ENCODE measurements around the gene DIP2C. TPM values are rescaled to one million over a fixed set of nuclear protein-coding genes. Genes with fewer than 3 reads are reported as not detected.

DIP2C gene
- total and polyA plus RNA-seq, 8 donors, result 2.4 to 40.1 (median 21.0) TPM

- TF ChIP-seq EP300 (IDR thresholded peaks at IDR 0.05) (no peak), POLR2A (IDR thresholded peaks at IDR 0.05) (no peak), POLR2AphosphoS5 (IDR thresholded peaks at IDR 0.05) (no peak), CTCF (IDR thresholded peaks at IDR 0.05) (no peak)
- H3K36me3 ChIP-seq, result no peaks in the 10 kb centered on the region
- no peaks in the 10 kb centered on the region for H3K27me3 ChIP-seq
- peak overlapping the region in 1 of 5 donors; percentile 15 for H3K27ac ChIP-seq
- H3K9me3 ChIP-seq, result no peaks in the 10 kb centered on the region
- H3K4me1 ChIP-seq, result peaks cover 0 to 37% (median 24%) of the 10 kb centered on the region in 4 donors
- no peak for DNase-seq
- intact Hi-C loops (cut with DNase I; ENCODE audit: low total_unique reads), result no loop called here
- no peak overlapping the region for H3K4me3 ChIP-seq
- WGBS, 5 donors, result 83 to 91% (median 88%) methylated on average over 21 to 22 of the region's 22 CpGs
Measured at GRCh38 chr10:677750-678661, 11.5 kb downstream of the DIP2C start.

GRCh38 chr10:677038-677437 is 12.4 kb downstream of the DIP2C start:
- no peak overlapping the region for H3K27ac ChIP-seq
- WGBS, 5 donors, result 90 to 100% (median 97%) methylated on average over 1 of the region's 1 CpG
- H3K4me1 ChIP-seq, result peaks cover 0 to 35% (median 23%) of the 10 kb centered on the region in 4 donors
- DNase-seq, result no peak
- TF ChIP-seq EP300 (IDR thresholded peaks at IDR 0.05) (no peak), POLR2AphosphoS5 (IDR thresholded peaks at IDR 0.05) (no peak), POLR2A (IDR thresholded peaks at IDR 0.05) (no peak), CTCF (IDR thresholded peaks at IDR 0.05) (no peak)
- no peaks in the 10 kb centered on the region for H3K36me3 ChIP-seq
- no peaks in the 10 kb centered on the region for H3K9me3 ChIP-seq
- H3K4me3 ChIP-seq, result no peak overlapping the region
- intact Hi-C loops (cut with DNase I; ENCODE audit: low total_unique reads), result no loop called here
- H3K27me3 ChIP-seq, result no peaks in the 10 kb centered on the region

GRCh38 chr10:676178-676577 is 13.3 kb downstream of the DIP2C start:
- no peak for DNase-seq
- Histone ChIP-seq H3K4me3 (no peak overlapping the region), H3K9me3 (no peaks in the 10 kb centered on the region), H3K4me1 (peaks cover 0 to 33% (median 22%) of the 10 kb centered on the region in 4 donors), H3K27me3 (no peaks in the 10 kb centered on the region), H3K27ac (no peak overlapping the region), H3K36me3 (no peaks in the 10 kb centered on the region)
- no peak for TF ChIP-seq POLR2A (IDR thresholded peaks at IDR 0.05)
- TF ChIP-seq POLR2AphosphoS5 (IDR thresholded peaks at IDR 0.05), result no peak
- TF ChIP-seq CTCF (IDR thresholded peaks at IDR 0.05), result no peak
- TF ChIP-seq EP300 (IDR thresholded peaks at IDR 0.05), result no peak
- intact Hi-C loops (cut with DNase I; ENCODE audit: low total_unique reads), result no loop called here
- WGBS, 5 donors, result 84 to 96% (median 90%) methylated on average over 3 of the region's 3 CpGs

GRCh38 chr10:675532-675931 is 13.9 kb downstream of the DIP2C start:
- intact Hi-C loops (cut with DNase I; ENCODE audit: low total_unique reads), result no loop called here
- H3K4me1 ChIP-seq, result peaks cover 0 to 26% (median 17%) of the 10 kb centered on the region in 4 donors
- 89 to 95% (median 94%) methylated on average over 4 of the region's 4 CpGs for WGBS, 5 donors
- H3K27me3 ChIP-seq, result no peaks in the 10 kb centered on the region
- H3K36me3 ChIP-seq, result no peaks in the 10 kb centered on the region
- DNase-seq, result no peak
- no peaks in the 10 kb centered on the region for H3K9me3 ChIP-seq
- no peak overlapping the region for H3K27ac ChIP-seq
- H3K4me3 ChIP-seq, result no peak overlapping the region
- TF ChIP-seq CTCF (IDR thresholded peaks at IDR 0.05), result no peak

All from stomach (tissue), 9 donors.